Subcutaneous abdominal adipose tissue (tissue), 5 donors: Measurements from ENCODE around the gene SRSF4.
"Not testable (repeated sequence)": the region's sequence is repeated elsewhere in the genome, so short reads cannot be mapped to it uniquely, and the experiment has no call there.

Source experiments
- H3K27ac ChIP-seq: one replicate; pipeline ENCODE4 v1.7.0; 2013; ENCODE audit warnings: low read depth, mild to moderate bottlenecking, inconsistent platforms, low read length, moderate library complexity
- H3K27me3 ChIP-seq, 5 donors: one replicate each; pipeline ENCODE4 v1.7.0; 2013; ENCODE audit warnings: low read length in 5 of 5, inconsistent platforms in 1 of 5; ENCODE audit not compliant: control insufficient read depth in 5 of 5, insufficient read depth in 4 of 5
- H3K36me3 ChIP-seq, 5 donors: one replicate each; pipeline ENCODE4 v1.7.0; 2013; ENCODE audit warnings: low read length in 5 of 5; ENCODE audit not compliant: control insufficient read depth in 5 of 5, insufficient read depth in 5 of 5
- H3K4me1 ChIP-seq, 5 donors: one replicate each; pipeline ENCODE4 v1.7.0; 2013; ENCODE audit warnings: low read length in 5 of 5, mild to moderate bottlenecking in 3 of 5, moderate library complexity in 1 of 5; ENCODE audit not compliant: control insufficient read depth in 5 of 5, insufficient read depth in 5 of 5
- H3K4me3 ChIP-seq, 5 donors: one replicate each; pipeline ENCODE4 v1.7.0; 2013; ENCODE audit warnings: low read length in 5 of 5, low read depth in 1 of 5
- H3K9ac ChIP-seq, 5 donors: one replicate each; pipeline ENCODE4 v1.7.0; 2013; ENCODE audit warnings: low read length in 5 of 5, mild to moderate bottlenecking in 4 of 5, moderate library complexity in 3 of 5
- H3K9me3 ChIP-seq, 5 donors: one replicate each; pipeline ENCODE4 v1.7.0; 2013; ENCODE audit warnings: low read length in 5 of 5; ENCODE audit not compliant: control insufficient read depth in 5 of 5
- donor health status: healthy.
- donor health status: healthy.
- donor health status: healthy.
- donor health status: healthy.
- donor health status: healthy.

SRSF4 gene

GRCh38 chr1:29181413-29182225 lies at the start of gene SRSF4:
Gene SRSF4 (minus strand): TSS chr1:29181900. CDS start chr1:29181752, 148 bp downstream.
- peaks cover 11 to 48% (median 41%) of the 10 kb centered on the region in 5 donors for H3K4me1 ChIP-seq
- H3K27ac ChIP-seq: peak within 1 kb of the TSS; percentile 100
- peaks cover 0 to 6% (median 4%) of the 10 kb centered on the region in 5 donors for H3K36me3 ChIP-seq
- H3K9me3 ChIP-seq: no peaks in the 10 kb centered on the region
- H3K27me3 ChIP-seq: no peaks in the 10 kb centered on the region
- H3K4me3 ChIP-seq: peak within 1 kb of the TSS; percentile 79 to 94 (median 87)
- peak within 1 kb of the TSS; percentile 99 to 100 (median 100) for H3K9ac ChIP-seq

- peaks cover 0 to 36% (median 32%) of the 10 kb centered on the region in 5 donors for H3K4me1 ChIP-seq
- H3K36me3 ChIP-seq: no peaks in the 10 kb centered on the region
- peak within 1 kb of the TSS; percentile 75 for H3K27ac ChIP-seq
- peak within 1 kb of the TSS; percentile 85 to 92 (median 89) for H3K9ac ChIP-seq
- peak within 1 kb of the TSS; percentile 68 to 89 (median 84) for H3K4me3 ChIP-seq
- H3K9me3 ChIP-seq: no peaks in the 10 kb centered on the region
- no peaks in the 10 kb centered on the region for H3K27me3 ChIP-seq
Observed at GRCh38 chr1:29230553-29231378, 49.1 kb upstream of the SRSF4 start, which contains the start of gene MECR. Gene MECR (minus strand): TSS chr1:29230934. CDS start chr1:29230906, 28 bp downstream.

- peaks cover 0 to 36% (median 32%) of the 10 kb centered on the region in 5 donors for H3K4me1 ChIP-seq
- peaks cover 0 to 4% (median 0%) of the 10 kb centered on the region in 5 donors for H3K36me3 ChIP-seq
- H3K4me3 ChIP-seq: peak overlapping the region; percentile 68 to 89 (median 84)
- H3K9ac ChIP-seq: peak overlapping the region; percentile 85 to 92 (median 89)
- no peaks in the 10 kb centered on the region for H3K27me3 ChIP-seq
- H3K9me3 ChIP-seq: no peaks in the 10 kb centered on the region
- peak overlapping the region; percentile 75 for H3K27ac ChIP-seq
Observed at GRCh38 chr1:29230204-29230552, 48.5 kb upstream of the SRSF4 start.

- no peaks in the 10 kb centered on the region for H3K27me3 ChIP-seq
- H3K9me3 ChIP-seq: no peaks in the 10 kb centered on the region
- H3K36me3 ChIP-seq: peaks cover 0 to 26% (median 12%) of the 10 kb centered on the region in 5 donors
- H3K27ac ChIP-seq: peak overlapping the region; percentile 12
- no peak overlapping the region for H3K4me3 ChIP-seq
- H3K4me1 ChIP-seq: peaks cover 0 to 36% (median 32%) of the 10 kb centered on the region in 5 donors
- peak overlapping the region in 1 of 5 donors; percentile 37 for H3K9ac ChIP-seq
Observed at GRCh38 chr1:29227511-29227910, 45.8 kb upstream of the SRSF4 start.

- Histone ChIP-seq H3K27me3 (no peaks in the 10 kb centered on the region), H3K27ac (no peak overlapping the region), H3K9ac (peak overlapping the region in 1 of 5 donors; percentile 7), H3K4me1 (peaks cover 0 to 28% (median 22%) of the 10 kb centered on the region in 5 donors), H3K9me3 (no peaks in the 10 kb centered on the region), H3K4me3 (no peak overlapping the region), H3K36me3 (peaks cover 3 to 30% (median 18%) of the 10 kb centered on the region in 5 donors)
Observed at GRCh38 chr1:29225361-29225760, 43.7 kb upstream of the SRSF4 start.

- no peak overlapping the region for H3K9ac ChIP-seq
- peaks cover 8 to 37% (median 19%) of the 10 kb centered on the region in 5 donors for H3K36me3 ChIP-seq
- H3K9me3 ChIP-seq: no peaks in the 10 kb centered on the region
- no peak overlapping the region for H3K27ac ChIP-seq
- peaks cover 0 to 18% (median 13%) of the 10 kb centered on the region in 5 donors for H3K4me1 ChIP-seq
- no peak overlapping the region for H3K4me3 ChIP-seq
- no peaks in the 10 kb centered on the region for H3K27me3 ChIP-seq
Observed at GRCh38 chr1:29224356-29224837, 42.7 kb upstream of the SRSF4 start.

- Histone ChIP-seq H3K9ac (no peak overlapping the region), H3K4me1 (peaks cover 0 to 19% (median 7%) of the 10 kb centered on the region in 5 donors), H3K27ac (no peak overlapping the region), H3K4me3 (no peak overlapping the region), H3K36me3 (peaks cover 8 to 43% (median 19%) of the 10 kb centered on the region in 5 donors), H3K9me3 (no peaks in the 10 kb centered on the region), H3K27me3 (no peaks in the 10 kb centered on the region)
Observed at GRCh38 chr1:29223521-29223920, 41.8 kb upstream of the SRSF4 start.

- no peaks in the 10 kb centered on the region for H3K9me3 ChIP-seq
- no peak overlapping the region for H3K4me3 ChIP-seq
- H3K36me3 ChIP-seq: peaks cover 8 to 43% (median 19%) of the 10 kb centered on the region in 5 donors
- no peak overlapping the region for H3K27ac ChIP-seq
- H3K9ac ChIP-seq: no peak overlapping the region
- H3K4me1 ChIP-seq: peaks cover 0 to 24% (median 15%) of the 10 kb centered on the region in 5 donors
- H3K27me3 ChIP-seq: no peaks in the 10 kb centered on the region
Observed at GRCh38 chr1:29222686-29223085, 41.0 kb upstream of the SRSF4 start.

- not testable (repeated sequence) for H3K9ac ChIP-seq, H3K27ac ChIP-seq, H3K27me3 ChIP-seq, H3K4me3 ChIP-seq, H3K9me3 ChIP-seq
- H3K36me3 ChIP-seq: peaks cover 8 to 43% (median 19%) of the 10 kb centered on the region in 5 donors
- peaks cover 0 to 21% (median 16%) of the 10 kb centered on the region in 5 donors for H3K4me1 ChIP-seq
Observed at GRCh38 chr1:29222260-29222659, 40.6 kb upstream of the SRSF4 start.
